Measurements from ENCODE around the gene RASGEF1C.

DNA sequence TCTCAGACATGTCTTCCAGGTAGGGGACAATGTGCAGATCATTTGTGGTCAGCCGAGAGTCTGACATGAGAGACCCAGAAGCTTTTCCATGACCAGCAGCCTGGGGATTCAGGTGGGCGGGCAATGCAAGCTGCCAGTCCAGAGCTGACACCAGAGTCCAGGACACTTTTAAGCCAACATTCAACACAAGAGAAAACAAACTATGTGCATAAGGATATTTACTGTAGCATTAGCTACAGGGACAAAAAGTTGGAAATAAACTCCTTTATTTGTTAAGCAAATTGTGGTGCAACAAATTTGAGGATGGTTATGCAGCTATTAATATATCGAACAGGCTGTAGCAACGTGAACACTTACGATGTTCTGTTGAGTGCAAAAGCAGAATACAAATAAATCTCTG, 127.5 kb downstream of the RASGEF1C start:
- TF ChIP-seq, protein P1, sequence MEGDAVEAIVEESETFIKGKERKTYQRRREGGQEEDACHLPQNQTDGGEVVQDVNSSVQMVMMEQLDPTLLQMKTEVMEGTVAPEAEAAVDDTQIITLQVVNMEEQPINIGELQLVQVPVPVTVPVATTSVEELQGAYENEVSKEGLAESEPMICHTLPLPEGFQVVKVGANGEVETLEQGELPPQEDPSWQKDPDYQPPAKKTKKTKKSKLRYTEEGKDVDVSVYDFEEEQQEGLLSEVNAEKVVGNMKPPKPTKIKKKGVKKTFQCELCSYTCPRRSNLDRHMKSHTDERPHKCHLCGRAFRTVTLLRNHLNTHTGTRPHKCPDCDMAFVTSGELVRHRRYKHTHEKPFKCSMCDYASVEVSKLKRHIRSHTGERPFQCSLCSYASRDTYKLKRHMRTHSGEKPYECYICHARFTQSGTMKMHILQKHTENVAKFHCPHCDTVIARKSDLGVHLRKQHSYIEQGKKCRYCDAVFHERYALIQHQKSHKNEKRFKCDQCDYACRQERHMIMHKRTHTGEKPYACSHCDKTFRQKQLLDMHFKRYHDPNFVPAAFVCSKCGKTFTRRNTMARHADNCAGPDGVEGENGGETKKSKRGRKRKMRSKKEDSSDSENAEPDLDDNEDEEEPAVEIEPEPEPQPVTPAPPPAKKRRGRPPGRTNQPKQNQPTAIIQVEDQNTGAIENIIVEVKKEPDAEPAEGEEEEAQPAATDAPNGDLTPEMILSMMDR (IDR thresholded peaks at IDR 0.05): no peak
- no peak for TF ChIP-seq POLR2A (IDR thresholded peaks at IDR 0.05)
